Measurements from ENCODE around the gene SEC11A.
"Not testable (repeated sequence)": the region's sequence is repeated elsewhere in the genome, so short reads cannot be mapped to it uniquely, and the experiment has no call there.

The SEC11A gene

DNA sequence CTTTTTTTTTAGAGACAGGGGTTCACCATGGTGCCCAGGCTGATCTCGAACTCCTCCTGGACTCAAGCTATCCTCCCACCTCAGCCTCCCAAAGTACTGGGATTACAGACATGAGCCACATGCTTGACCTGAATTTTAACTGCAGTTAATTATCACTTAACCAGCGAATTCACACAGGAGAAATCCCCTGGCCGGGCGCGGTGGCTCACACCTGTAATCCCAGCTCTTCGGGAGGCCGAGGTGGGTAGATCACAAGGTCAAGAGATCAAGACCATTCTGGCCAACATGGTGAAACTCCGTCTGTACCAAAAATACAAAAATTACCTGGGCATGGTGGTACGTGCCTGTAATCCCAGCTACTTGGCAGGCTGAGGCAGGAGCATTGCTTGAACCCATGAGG, 74.1 kb downstream of the SEC11A start:
- DNase-seq (ENCODE audit: low spot score) = not testable (repeated sequence)

GRCh38 chr15:84638103-84638502, 77.8 kb downstream of the SEC11A start:
- DNase-seq (ENCODE audit: low spot score) = peak; percentile 27

- DNase-seq (ENCODE audit: low spot score) = no peak
Measured at GRCh38 chr15:84634228-84634837, 81.6 kb downstream of the SEC11A start.

DNA sequence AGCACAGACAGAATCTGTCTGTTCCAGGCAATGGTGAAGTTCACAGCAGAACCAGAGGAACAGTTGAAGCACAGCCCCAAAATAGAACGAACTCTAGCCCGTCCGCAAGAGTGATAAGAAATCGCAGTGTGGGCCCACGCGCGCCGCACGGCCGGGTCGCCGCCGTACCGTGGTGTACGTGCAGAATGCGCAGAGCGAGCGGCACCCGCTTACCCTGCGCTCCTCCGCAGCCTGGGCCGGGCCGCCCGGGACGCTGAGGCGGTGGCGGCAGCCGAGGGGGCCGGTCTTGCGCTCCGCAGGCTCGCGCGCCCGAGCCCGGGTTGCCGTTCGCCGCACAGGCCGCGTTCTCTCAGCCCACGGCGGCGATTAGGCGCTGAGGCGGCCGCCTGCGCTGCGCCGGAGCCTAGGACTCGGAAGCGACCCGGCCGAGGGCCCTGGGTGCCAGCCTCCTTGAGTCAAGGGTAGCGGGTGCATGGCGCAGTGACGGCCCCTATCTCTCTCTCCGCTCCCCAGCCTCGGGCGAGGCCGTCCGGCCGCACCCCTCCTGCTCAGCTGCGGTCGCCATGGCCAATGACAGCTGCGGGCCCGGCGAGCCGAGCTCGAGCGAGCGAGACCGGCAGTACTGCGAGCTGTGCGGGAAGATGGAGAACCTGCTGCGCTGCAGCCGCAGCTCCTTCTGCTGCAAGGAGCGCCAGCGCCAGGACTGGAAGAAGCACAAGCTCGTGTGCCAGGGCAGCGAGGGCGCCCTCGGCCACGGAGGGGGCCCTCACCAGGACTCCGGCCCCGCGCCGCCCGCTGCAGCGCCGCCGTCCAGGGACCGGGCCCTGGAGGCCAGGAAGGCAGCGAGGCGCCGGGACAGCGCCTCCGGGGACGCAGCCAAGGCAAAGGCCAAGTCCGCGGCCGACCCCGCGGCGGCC, 82.4 kb downstream of the SEC11A start:
- DNase-seq (ENCODE audit: low spot score) = peak; percentile 65

GRCh38 chr15:84631706-84632272, 84.2 kb downstream of the SEC11A start:
- no peak for DNase-seq (ENCODE audit: low spot score)

DNA sequence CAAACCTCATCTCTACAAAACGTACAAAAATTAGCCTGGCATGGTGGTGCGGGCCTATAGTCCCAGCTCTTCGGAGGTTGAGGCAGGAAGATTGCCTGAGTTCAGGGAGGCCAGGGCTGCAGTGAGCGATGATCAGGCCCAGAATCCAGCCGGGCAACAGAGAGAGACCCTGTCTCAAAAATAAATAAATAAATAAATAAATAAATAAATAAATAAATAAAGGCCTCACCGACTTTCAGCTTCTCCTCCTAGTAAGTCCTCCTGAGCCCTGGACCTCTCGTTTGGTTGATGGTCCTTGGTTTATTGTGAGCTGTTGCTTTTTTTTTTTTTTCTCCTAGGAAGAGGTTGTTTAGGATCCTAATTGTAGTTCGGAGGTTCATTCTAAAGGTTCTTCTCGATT, 86.9 kb downstream of the SEC11A start:
- no peak for DNase-seq (ENCODE audit: low spot score)

DNA sequence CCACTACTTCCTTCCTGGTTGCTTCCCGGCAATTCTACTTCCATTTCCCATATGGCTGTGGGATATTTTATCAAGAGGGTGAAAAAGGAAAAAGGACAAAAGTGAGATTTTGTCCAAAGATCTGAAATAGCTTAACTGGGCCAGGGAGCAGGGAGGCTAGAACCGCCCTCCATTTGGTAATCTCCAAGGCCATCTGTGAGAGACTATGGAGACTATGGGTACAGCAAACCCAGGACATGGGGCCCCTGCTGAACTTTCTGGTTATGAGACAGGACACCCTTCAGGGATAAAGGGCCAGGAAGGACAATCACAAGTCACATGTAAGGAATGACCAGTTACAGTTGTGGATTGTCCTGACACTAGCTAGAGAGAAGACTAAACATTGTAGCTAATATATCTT, 90.8 kb downstream of the SEC11A start:
- DNase-seq (ENCODE audit: low spot score) = no peak

DNA sequence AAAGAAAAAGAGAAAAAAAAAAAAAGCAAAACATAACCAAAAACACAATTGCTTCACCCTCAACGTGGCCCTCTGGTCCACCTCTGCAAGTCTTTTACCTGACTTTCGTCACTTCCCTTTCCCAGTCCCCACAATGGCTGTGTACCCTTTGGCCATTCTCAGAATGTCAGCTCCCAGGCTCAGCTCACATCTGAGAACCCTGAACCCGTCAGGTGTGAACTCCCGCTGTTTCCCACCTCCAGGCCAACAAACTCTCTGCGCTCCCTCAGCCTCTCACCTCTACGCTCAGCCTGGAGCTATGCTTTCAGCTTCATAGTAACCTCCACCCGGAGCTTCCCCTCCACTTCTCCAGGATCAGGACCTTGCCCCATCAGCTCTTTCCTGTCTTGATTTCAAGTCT, 91.6 kb downstream of the SEC11A start:
- DNase-seq (ENCODE audit: low spot score) = no peak

GRCh38 chr15:84621358-84621979, 94.5 kb downstream of the SEC11A start:
- no peak for DNase-seq (ENCODE audit: low spot score)

GRCh38 chr15:84620626-84621025, 95.3 kb downstream of the SEC11A start:
- DNase-seq (ENCODE audit: low spot score) = no peak

Measured in activated CD4-positive, alpha-beta T cell treated with anti-CD3 and anti-CD28 coated beads, Interleukin-2, Interleukin-4, amounts not matched to agents 100 ng/mL and 50 ng/mL, durations not matched to agents 16 hours and 8 hours (primary cell).